ENCODE results near the gene TCF12. TPM values are rescaled to one million over a fixed set of nuclear protein-coding genes. Genes with fewer than 3 reads are reported as not detected.
A peak's percentile ranks its signal among the peaks of the same experiment; 100 is the strongest.

TCF12 gene
- total RNA-seq, 1 experiment from 2014 or later = 189 TPM

- Histone ChIP-seq H3K27me3 (ENCODE audit: low read length) (no peaks in the 10 kb centered on the region), H2AFZ (ENCODE audit: low read length) (no peak overlapping the region), H3K4me2 (ENCODE audit: low read depth, low read length, poor library complexity, severe bottlenecking) (no peak overlapping the region), H3K9me2 (replicated peaks; ENCODE audit: insufficient read depth, low read length) (no peaks in the 10 kb centered on the region), H3K9ac (ENCODE audit: low read length) (no peak overlapping the region), H3K4me1 (ENCODE audit: low read length) (peaks cover 16% of the 10 kb centered on the region), H4K20me1 (ENCODE audit: insufficient read depth, low read depth, low read length) (no peaks in the 10 kb centered on the region), H3K79me2 (ENCODE audit: low read length) (no peaks in the 10 kb centered on the region), H3K4me3 (ENCODE audit: low read length) (no peak overlapping the region), H3K36me3 (ENCODE audit: insufficient read depth, low read length) (no peaks in the 10 kb centered on the region), H3K9me3 (ENCODE audit: low read length) (no peaks in the 10 kb centered on the region), H3K27ac (ENCODE audit: low read length) (no peak overlapping the region)
- DNase-seq = no peak
These were observed 401.6 kb downstream of the TCF12 start for GRCh38 chr15:57319919-57320560.

- Histone ChIP-seq H3K4me2 (ENCODE audit: low read depth, low read length, poor library complexity, severe bottlenecking) (no peak overlapping the region), H3K36me3 (ENCODE audit: insufficient read depth, low read length) (no peaks in the 10 kb centered on the region), H3K27ac (ENCODE audit: low read length) (no peak overlapping the region), H3K27me3 (ENCODE audit: low read length) (no peaks in the 10 kb centered on the region), H3K9me3 (ENCODE audit: low read length) (no peaks in the 10 kb centered on the region), H4K20me1 (ENCODE audit: insufficient read depth, low read depth, low read length) (no peaks in the 10 kb centered on the region), H3K9me2 (replicated peaks; ENCODE audit: insufficient read depth, low read length) (no peaks in the 10 kb centered on the region), H3K4me3 (ENCODE audit: low read length) (no peak overlapping the region), H3K4me1 (ENCODE audit: low read length) (peaks cover 16% of the 10 kb centered on the region), H2AFZ (ENCODE audit: low read length) (no peak overlapping the region), H3K9ac (ENCODE audit: low read length) (no peak overlapping the region), H3K79me2 (ENCODE audit: low read length) (no peaks in the 10 kb centered on the region)
- no peak for DNase-seq
These were observed 402.3 kb downstream of the TCF12 start for GRCh38 chr15:57320631-57321220.

DNA sequence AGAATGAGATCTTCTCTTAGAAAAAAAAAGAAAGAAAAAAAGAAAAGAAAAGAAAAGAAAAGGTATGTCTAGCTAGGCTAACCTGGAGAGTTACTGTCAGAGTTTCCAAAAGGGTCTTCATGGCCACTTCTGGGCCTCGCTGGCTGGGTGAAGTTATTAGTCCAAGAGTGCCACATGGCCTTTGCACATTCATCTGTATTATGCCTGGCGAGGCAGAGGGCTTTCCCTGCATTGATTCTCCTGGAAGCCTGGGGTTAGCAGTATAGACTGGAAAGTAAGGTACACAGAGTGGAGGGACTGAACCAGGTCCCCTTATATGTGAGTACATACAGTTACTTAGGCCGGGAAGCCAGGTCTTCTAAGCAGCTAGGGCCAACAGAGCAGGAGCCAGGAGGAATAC is 403.0 kb downstream of the TCF12 start:
- Histone ChIP-seq H3K79me2 (ENCODE audit: low read length) (no peaks in the 10 kb centered on the region), H3K27ac (ENCODE audit: low read length) (no peak overlapping the region), H3K27me3 (ENCODE audit: low read length) (no peaks in the 10 kb centered on the region), H4K20me1 (ENCODE audit: insufficient read depth, low read depth, low read length) (no peaks in the 10 kb centered on the region), H3K9me2 (replicated peaks; ENCODE audit: insufficient read depth, low read length) (no peaks in the 10 kb centered on the region), H3K4me1 (ENCODE audit: low read length) (peaks cover 16% of the 10 kb centered on the region), H2AFZ (ENCODE audit: low read length) (no peak overlapping the region), H3K9me3 (ENCODE audit: low read length) (no peaks in the 10 kb centered on the region), H3K4me3 (ENCODE audit: low read length) (no peak overlapping the region), H3K9ac (ENCODE audit: low read length) (no peak overlapping the region), H3K4me2 (ENCODE audit: low read depth, low read length, poor library complexity, severe bottlenecking) (no peak overlapping the region), H3K36me3 (ENCODE audit: insufficient read depth, low read length) (no peaks in the 10 kb centered on the region)
- DNase-seq = no peak

DNA sequence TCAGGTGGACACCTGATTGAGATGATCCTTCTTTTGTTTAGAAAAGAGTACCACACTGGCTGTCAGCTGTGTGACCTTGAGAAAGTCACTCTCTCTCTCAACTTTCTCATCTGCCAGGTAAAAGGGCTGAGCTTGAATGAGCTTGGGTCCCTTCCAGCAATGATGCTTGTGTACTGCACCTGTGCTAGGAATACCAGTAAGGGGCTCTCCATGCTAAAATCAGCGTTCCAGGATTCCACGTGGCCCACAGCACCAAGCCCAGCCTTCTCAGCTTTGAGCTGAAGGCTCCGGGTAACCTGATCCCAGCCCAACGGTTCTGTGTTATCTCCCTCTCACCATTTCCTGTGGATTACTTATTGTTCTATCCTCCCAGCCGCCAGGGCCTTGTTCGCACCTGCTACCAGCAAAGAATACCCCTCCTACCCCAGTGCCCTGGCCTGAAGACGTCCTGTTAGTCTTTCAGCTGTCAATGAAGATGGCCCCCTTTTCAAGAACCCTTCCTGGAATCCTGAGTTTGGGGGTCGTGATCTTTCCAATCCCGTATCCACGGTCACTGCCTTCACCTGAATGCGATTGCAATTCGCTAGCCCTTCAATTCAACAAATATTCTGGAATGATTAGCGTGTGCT is 403.6 kb downstream of the TCF12 start:
- H3K9ac ChIP-seq (ENCODE audit: low read length) = no peak overlapping the region
- no peaks in the 10 kb centered on the region for H3K27me3 ChIP-seq (ENCODE audit: low read length)
- H3K27ac ChIP-seq (ENCODE audit: low read length) = no peak overlapping the region
- H3K4me3 ChIP-seq (ENCODE audit: low read length) = no peak overlapping the region
- H3K4me1 ChIP-seq (ENCODE audit: low read length) = peaks cover 16% of the 10 kb centered on the region
- DNase-seq = no peak
- no peaks in the 10 kb centered on the region for H4K20me1 ChIP-seq (ENCODE audit: insufficient read depth, low read depth, low read length)
- H3K9me3 ChIP-seq (ENCODE audit: low read length) = no peaks in the 10 kb centered on the region
- H3K9me2 ChIP-seq (replicated peaks; ENCODE audit: insufficient read depth, low read length) = no peaks in the 10 kb centered on the region
- H3K36me3 ChIP-seq (ENCODE audit: insufficient read depth, low read length) = no peaks in the 10 kb centered on the region
- H3K79me2 ChIP-seq (ENCODE audit: low read length) = no peaks in the 10 kb centered on the region
- H3K4me2 ChIP-seq (ENCODE audit: low read depth, low read length, poor library complexity, severe bottlenecking) = no peak overlapping the region
- no peak overlapping the region for H2AFZ ChIP-seq (ENCODE audit: low read length)

- no peaks in the 10 kb centered on the region for H3K36me3 ChIP-seq (ENCODE audit: insufficient read depth, low read length)
- no peaks in the 10 kb centered on the region for H3K9me2 ChIP-seq (replicated peaks; ENCODE audit: insufficient read depth, low read length)
- H3K4me2 ChIP-seq (ENCODE audit: low read depth, low read length, poor library complexity, severe bottlenecking) = peak overlapping the region; percentile 53
- H3K4me1 ChIP-seq (ENCODE audit: low read length) = peaks cover 16% of the 10 kb centered on the region
- no peaks in the 10 kb centered on the region for H4K20me1 ChIP-seq (ENCODE audit: insufficient read depth, low read depth, low read length)
- no peak overlapping the region for H3K27ac ChIP-seq (ENCODE audit: low read length)
- no peak for DNase-seq
- H2AFZ ChIP-seq (ENCODE audit: low read length) = no peak overlapping the region
- H3K4me3 ChIP-seq (ENCODE audit: low read length) = no peak overlapping the region
- H3K79me2 ChIP-seq (ENCODE audit: low read length) = no peaks in the 10 kb centered on the region
- no peaks in the 10 kb centered on the region for H3K9me3 ChIP-seq (ENCODE audit: low read length)
- no peaks in the 10 kb centered on the region for H3K27me3 ChIP-seq (ENCODE audit: low read length)
- H3K9ac ChIP-seq (ENCODE audit: low read length) = no peak overlapping the region
These were observed 404.3 kb downstream of the TCF12 start for GRCh38 chr15:57322602-57323250.

GRCh38 chr15:57323299-57323805 is 404.9 kb downstream of the TCF12 start:
- Histone ChIP-seq H3K4me3 (ENCODE audit: low read length) (peak overlapping the region; percentile 53; the same call in 1 of the 2 replicates), H3K9me2 (replicated peaks; ENCODE audit: insufficient read depth, low read length) (no peaks in the 10 kb centered on the region), H3K27ac (ENCODE audit: low read length) (0 out of 2 replicates have a peak overlapping the region, but pooled peaks have one; percentile 46), H3K27me3 (ENCODE audit: low read length) (no peaks in the 10 kb centered on the region), H4K20me1 (ENCODE audit: insufficient read depth, low read depth, low read length) (no peaks in the 10 kb centered on the region), H3K4me2 (ENCODE audit: low read depth, low read length, poor library complexity, severe bottlenecking) (peak overlapping the region; percentile 53), H3K4me1 (ENCODE audit: low read length) (peaks cover 16% of the 10 kb centered on the region), H3K36me3 (ENCODE audit: insufficient read depth, low read length) (no peaks in the 10 kb centered on the region), H2AFZ (ENCODE audit: low read length) (peak overlapping the region; percentile 64; the same call in 1 of the 2 replicates), H3K9ac (ENCODE audit: low read length) (peak overlapping the region; percentile 64), H3K79me2 (ENCODE audit: low read length) (no peaks in the 10 kb centered on the region), H3K9me3 (ENCODE audit: low read length) (no peaks in the 10 kb centered on the region)
- no peak for DNase-seq

- H3K27ac ChIP-seq (ENCODE audit: low read length) = peak overlapping the region; percentile 46; the same call in 1 of the 2 replicates
- no peaks in the 10 kb centered on the region for H3K36me3 ChIP-seq (ENCODE audit: insufficient read depth, low read length)
- DNase-seq = peak; percentile 91
- no peaks in the 10 kb centered on the region for H4K20me1 ChIP-seq (ENCODE audit: insufficient read depth, low read depth, low read length)
- no peaks in the 10 kb centered on the region for H3K27me3 ChIP-seq (ENCODE audit: low read length)
- peak overlapping the region; percentile 53 for H3K4me2 ChIP-seq (ENCODE audit: low read depth, low read length, poor library complexity, severe bottlenecking)
- H3K4me1 ChIP-seq (ENCODE audit: low read length) = peaks cover 16% of the 10 kb centered on the region
- H2AFZ ChIP-seq (ENCODE audit: low read length) = peak overlapping the region; percentile 64
- no peaks in the 10 kb centered on the region for H3K79me2 ChIP-seq (ENCODE audit: low read length)
- peak overlapping the region; percentile 64 for H3K9ac ChIP-seq (ENCODE audit: low read length)
- H3K9me3 ChIP-seq (ENCODE audit: low read length) = no peaks in the 10 kb centered on the region
- H3K4me3 ChIP-seq (ENCODE audit: low read length) = peak overlapping the region; percentile 53; the same call in 1 of the 2 replicates
- H3K9me2 ChIP-seq (replicated peaks; ENCODE audit: insufficient read depth, low read length) = no peaks in the 10 kb centered on the region
These were observed 405.6 kb downstream of the TCF12 start for GRCh38 chr15:57323806-57324589.
